Activated CD8-positive, alpha-beta T cell treated with anti-CD3 and anti-CD28 coated beads for 36 hours (primary cell): ENCODE results near the gene MRNIP. TPM values are rescaled to one million over a fixed set of nuclear protein-coding genes. Genes with fewer than 3 reads are reported as not detected.

Experiments used
- ATAC-seq: fragments of 200-7000 bp; cut with Tn5 transposase; one replicate; pipeline ENCODE4 v1.10.0; 2021; ENCODE audit warnings: mild to moderate bottlenecking, moderate library complexity
- CTCF ChIA-PET: fragments of 350-600 bp; sonication (Branson Sonifier 250); formaldehyde crosslinking; loops from one replicate; lab custom pipeline; 2021; ENCODE audit warnings: antibody characterized with exemption; lab: Charles Lee
- POLR2A ChIA-PET: fragments of 350-600 bp; sonication (Branson Sonifier 250); formaldehyde crosslinking; loops from one replicate; lab custom pipeline; 2021; ENCODE audit warnings: antibody characterized with exemption; lab: Charles Lee
- DNase-seq: peaks from one replicate; pipeline ENCODE4 v3.0.0-alpha.2; 2020
- H3K27ac Mint-ChIP-seq: one replicate; pipeline ENCODE4 v1.8.0; 2021; ENCODE audit warnings: mild to moderate bottlenecking, mixed read lengths
- H3K27me3 Mint-ChIP-seq: one replicate; pipeline ENCODE4 v1.8.0; 2021; ENCODE audit warnings: mixed read lengths
- H3K36me3 Mint-ChIP-seq: one replicate; pipeline ENCODE4 v1.8.0; 2021; ENCODE audit warnings: low read depth, mixed read lengths
- H3K4me1 Mint-ChIP-seq: one replicate; pipeline ENCODE4 v1.8.0; 2021; ENCODE audit warnings: low read depth, mixed read lengths
- H3K4me3 Mint-ChIP-seq: one replicate; pipeline ENCODE4 v1.8.0; 2021; ENCODE audit warnings: mild to moderate bottlenecking, moderate library complexity, mixed read lengths
- H3K9me3 Mint-ChIP-seq: one replicate; pipeline ENCODE4 v1.8.0; 2021; ENCODE audit warnings: mixed read lengths
- intact Hi-C: fragments of 100-400 bp; cut with micrococcal nuclease; formaldehyde crosslinking; loops from one replicate; pipeline ENCODE4 v1.10.0; 2022
- total RNA-seq, 2 experiments: library from RNA; stranded (reverse); gene quantifications; one replicate each; pipeline ENCODE4 v1.2.3, GENCODE V29; 2021
- TF ChIP-seq, protein P1 (sequence below): fragments of 200-600 bp; IDR thresholded peaks from one replicate; pipeline ENCODE4 v1.8.0; 2022; ENCODE audit warnings: antibody characterized with exemption, mild to moderate bottlenecking

Gene MRNIP
- total RNA-seq, 2 experiments from 2014 or later: 19.8 to 21.5 TPM

DNA sequence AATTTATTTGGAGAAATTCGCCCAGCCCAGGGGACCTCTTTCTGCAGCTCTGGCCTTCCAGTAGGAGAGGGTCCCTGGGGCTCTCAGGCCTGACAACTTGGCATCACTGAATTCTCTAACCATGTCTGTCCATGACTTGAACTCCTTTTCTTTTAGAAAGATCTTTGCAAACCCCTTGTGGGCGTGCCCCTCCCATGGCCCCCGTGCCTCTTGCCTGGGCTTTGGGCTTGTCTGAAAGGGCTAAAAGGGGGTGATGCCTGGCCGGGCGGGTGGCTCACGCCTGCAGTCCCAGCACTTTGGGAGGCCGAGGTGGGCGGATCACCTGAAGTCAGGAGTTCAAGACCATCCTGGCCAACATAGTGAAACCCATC lies 41.2 kb downstream of the MRNIP start:
- POLR2A ChIA-PET: interaction anchor here (0.6 to 1.4 kb wide), 3 partner anchors 12 to 278 kb away, joined by 3 to 4 read pairs (median 3); no protein-coding TSS in a partner anchor
- intact Hi-C loops: no loop called here
- CTCF ChIA-PET: interaction anchor here (2.6 kb wide), 1 partner anchor 15 kb away, joined by 9 read pairs; no protein-coding TSS in a partner anchor

DNA sequence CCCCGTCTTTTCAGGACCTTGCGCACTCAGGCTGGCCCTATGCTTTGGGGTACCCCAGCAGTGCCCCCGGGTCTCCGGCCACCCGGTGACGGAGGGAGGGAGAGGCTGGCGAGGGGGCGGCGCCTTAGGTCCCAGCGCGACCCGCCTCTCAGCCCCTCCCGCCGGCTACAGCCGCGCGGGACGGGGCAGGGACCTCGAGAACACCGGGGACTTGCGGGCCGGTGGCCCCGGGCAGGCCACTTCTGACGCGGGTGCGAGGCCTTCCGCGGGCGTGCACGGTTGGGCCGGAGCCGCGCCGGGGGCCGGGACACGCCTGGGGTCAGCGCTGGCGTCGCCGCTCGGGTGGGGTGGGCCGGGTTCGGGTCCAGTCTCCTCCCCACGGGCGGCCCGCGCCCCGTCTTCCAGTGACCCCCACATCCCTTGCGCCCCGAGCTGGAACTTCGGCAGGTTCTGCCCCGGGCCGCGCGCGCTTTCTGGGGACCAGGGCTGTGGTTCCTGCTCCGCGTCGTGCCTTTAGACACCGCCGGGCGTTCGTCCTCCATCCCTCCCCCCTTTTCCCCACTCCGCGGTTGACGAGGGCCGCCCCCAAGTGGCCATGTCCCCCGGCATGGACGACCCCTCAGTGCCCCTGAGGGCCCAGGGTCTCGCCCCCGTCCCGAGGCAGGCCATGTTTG lies 41.7 kb downstream of the MRNIP start:
- Mint-ChIP-seq H3K36me3 (peaks cover 17% of the 10 kb centered on the region), H3K4me3 (peak overlapping the region; percentile 21), H3K27me3 (no peaks in the 10 kb centered on the region), H3K4me1 (peaks cover 23% of the 10 kb centered on the region), H3K9me3 (no peaks in the 10 kb centered on the region), H3K27ac (no peak overlapping the region)
- TF ChIP-seq, protein P1, sequence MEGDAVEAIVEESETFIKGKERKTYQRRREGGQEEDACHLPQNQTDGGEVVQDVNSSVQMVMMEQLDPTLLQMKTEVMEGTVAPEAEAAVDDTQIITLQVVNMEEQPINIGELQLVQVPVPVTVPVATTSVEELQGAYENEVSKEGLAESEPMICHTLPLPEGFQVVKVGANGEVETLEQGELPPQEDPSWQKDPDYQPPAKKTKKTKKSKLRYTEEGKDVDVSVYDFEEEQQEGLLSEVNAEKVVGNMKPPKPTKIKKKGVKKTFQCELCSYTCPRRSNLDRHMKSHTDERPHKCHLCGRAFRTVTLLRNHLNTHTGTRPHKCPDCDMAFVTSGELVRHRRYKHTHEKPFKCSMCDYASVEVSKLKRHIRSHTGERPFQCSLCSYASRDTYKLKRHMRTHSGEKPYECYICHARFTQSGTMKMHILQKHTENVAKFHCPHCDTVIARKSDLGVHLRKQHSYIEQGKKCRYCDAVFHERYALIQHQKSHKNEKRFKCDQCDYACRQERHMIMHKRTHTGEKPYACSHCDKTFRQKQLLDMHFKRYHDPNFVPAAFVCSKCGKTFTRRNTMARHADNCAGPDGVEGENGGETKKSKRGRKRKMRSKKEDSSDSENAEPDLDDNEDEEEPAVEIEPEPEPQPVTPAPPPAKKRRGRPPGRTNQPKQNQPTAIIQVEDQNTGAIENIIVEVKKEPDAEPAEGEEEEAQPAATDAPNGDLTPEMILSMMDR: no peak
- ChIA-PET POLR2A (interaction anchor here (0.6 to 1.4 kb wide), 3 partner anchors 11 to 278 kb away, joined by 3 to 4 read pairs (median 3); no protein-coding TSS in a partner anchor), CTCF (interaction anchor here (1.1 to 2.6 kb wide), 2 partner anchors 15 to 54 kb away, joined by 5 to 9 read pairs; no protein-coding TSS in a partner anchor)
- no peak for ATAC-seq
- intact Hi-C loops: no loop called here
- no peak for DNase-seq

More for the DNA sequence above, 41.2 kb downstream of the MRNIP start:
- Mint-ChIP-seq H3K4me1 (peaks cover 28% of the 10 kb centered on the region), H3K27ac (no peak overlapping the region), H3K36me3 (peaks cover 20% of the 10 kb centered on the region), H3K4me3 (peak overlapping the region; percentile 21), H3K27me3 (no peaks in the 10 kb centered on the region), H3K9me3 (no peaks in the 10 kb centered on the region)
- no peak for ATAC-seq
- DNase-seq: no peak
- TF ChIP-seq, protein P1: no peak

DNA sequence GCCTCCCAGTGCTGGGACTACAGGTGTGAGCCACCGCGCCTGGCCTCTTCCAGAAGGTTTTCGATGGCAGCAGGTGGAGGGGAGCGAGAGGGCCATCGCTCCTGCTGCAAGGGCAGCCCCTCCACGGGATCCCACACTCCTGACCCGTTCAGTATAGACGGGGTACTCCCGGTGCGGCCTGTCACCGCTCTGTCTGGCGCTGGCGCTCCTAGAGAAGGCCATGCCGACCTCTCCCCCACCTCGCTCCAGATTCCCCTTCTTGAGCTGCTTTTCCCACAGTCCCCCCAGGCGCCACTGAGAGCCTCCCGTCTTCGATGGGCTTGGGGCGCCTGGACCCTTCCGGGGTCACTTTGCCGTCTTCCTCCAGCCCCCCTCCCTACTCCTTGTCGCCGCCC lies 42.2 kb downstream of the MRNIP start:
- intact Hi-C loops: no loop called here
- Mint-ChIP-seq H3K4me1 (peaks cover 21% of the 10 kb centered on the region), H3K27me3 (no peaks in the 10 kb centered on the region), H3K27ac (no peak overlapping the region), H3K4me3 (no peak overlapping the region), H3K36me3 (peaks cover 12% of the 10 kb centered on the region), H3K9me3 (no peaks in the 10 kb centered on the region)
- ChIA-PET CTCF (interaction anchor here (1.1 to 2.6 kb wide), 3 partner anchors 14 to 53 kb away, joined by 3 to 9 read pairs (median 5); no protein-coding TSS in a partner anchor), POLR2A (interaction anchor here (0.8 to 1.4 kb wide), 2 partner anchors 11 to 202 kb away, joined by 3 to 4 read pairs; no protein-coding TSS in a partner anchor)
- DNase-seq (no peak), ATAC-seq (no peak)
- TF ChIP-seq, protein P1: no peak

DNA sequence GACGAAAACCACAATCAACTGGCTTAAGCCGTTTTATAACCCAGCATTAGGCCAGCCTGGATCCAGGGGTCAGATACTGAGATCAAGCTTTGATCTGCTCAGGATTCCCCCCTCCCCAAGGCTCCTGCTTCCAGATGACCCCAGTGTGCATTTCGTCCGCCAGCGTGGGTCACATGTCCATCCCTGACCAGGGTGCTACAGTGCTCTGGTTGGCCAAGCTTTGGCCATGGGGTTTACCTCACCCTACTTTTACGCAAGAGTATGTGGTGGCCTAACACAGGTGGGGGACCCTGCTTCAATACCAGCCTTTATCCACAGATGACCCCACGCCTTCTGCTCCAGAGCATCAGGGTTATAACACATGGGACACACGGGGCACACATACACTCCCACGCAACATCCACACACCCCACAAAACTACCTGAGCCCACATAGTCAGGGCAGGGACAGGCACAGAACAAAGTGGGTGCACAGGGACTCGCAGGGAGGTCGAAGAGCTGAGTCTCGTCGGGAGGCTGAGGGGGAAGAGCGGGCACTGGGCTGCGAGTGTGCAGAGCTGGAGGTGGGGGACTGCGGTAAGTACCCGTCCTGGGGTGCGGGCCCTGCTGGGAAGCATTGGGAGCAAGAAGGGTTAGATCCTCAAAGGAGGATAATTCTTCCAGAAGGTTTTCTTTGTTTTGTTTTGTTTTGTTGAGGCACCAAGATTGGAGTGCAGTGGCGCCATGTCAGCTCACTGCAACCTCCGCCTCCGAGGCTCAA lies 42.9 kb downstream of the MRNIP start:
- DNase-seq (no peak), ATAC-seq (no peak)
- Mint-ChIP-seq H3K4me1 (peaks cover 21% of the 10 kb centered on the region), H3K27me3 (no peaks in the 10 kb centered on the region), H3K4me3 (no peak overlapping the region), H3K36me3 (peaks cover 13% of the 10 kb centered on the region), H3K27ac (no peak overlapping the region), H3K9me3 (no peaks in the 10 kb centered on the region)
- TF ChIP-seq, protein P1: no peak
- ChIA-PET POLR2A (interaction anchor here (0.5 to 1.4 kb wide), 2 partner anchors 75 to 282 kb away, joined by 3 read pairs; no protein-coding TSS in a partner anchor), CTCF (interaction anchor here (1.1 to 2.6 kb wide), 4 partner anchors 14 to 53 kb away, joined by 3 to 9 read pairs (median 4); no protein-coding TSS in a partner anchor)
- intact Hi-C loops: no loop called here
